ENCODE data around the gene ATP6V1G2. TPM values are rescaled to one million over a fixed set of nuclear protein-coding genes. Genes with fewer than 3 reads are reported as not detected.

Gene ATP6V1G2
- total RNA-seq, 1 donor, result 1.1 TPM

GRCh38 chr6:31576897-31577578 is 30.6 kb upstream of the ATP6V1G2 start:
- no peak for DNase-seq (ENCODE audit: low read depth in 2 of 3, low spot score in 2 of 3)

GRCh38 chr6:31575952-31576685 is 29.7 kb upstream of the ATP6V1G2 start:
- DNase-seq (ENCODE audit: low read depth in 2 of 3, low spot score in 2 of 3), result no peak

- DNase-seq (ENCODE audit: low read depth in 2 of 3, low spot score in 2 of 3), result peak in 1 of 3 donors; percentile 30
These were observed 29.0 kb upstream of the ATP6V1G2 start, which contains the start of gene TNF for GRCh38 chr6:31575335-31575901. TNF (plus strand) TSS chr6:31575565; CDS start chr6:31575742, 177 bp downstream.

GRCh38 chr6:31574106-31575061 is 28.0 kb upstream of the ATP6V1G2 start:
- DNase-seq (ENCODE audit: low read depth in 2 of 3, low spot score in 2 of 3), result no peak

- DNase-seq (ENCODE audit: low read depth in 2 of 3, low spot score in 2 of 3), result no peak
These were observed 27.1 kb upstream of the ATP6V1G2 start for GRCh38 chr6:31573239-31574105.

GRCh38 chr6:31572041-31572911 is 25.9 kb upstream of the ATP6V1G2 start, which contains the start of gene LTA:
LTA (plus strand) TSS chr6:31572289; CDS start chr6:31572743, 454 bp downstream.
- no peak for DNase-seq (ENCODE audit: low read depth in 2 of 3, low spot score in 2 of 3)

GRCh38 chr6:31569861-31570536 is 23.6 kb upstream of the ATP6V1G2 start:
- no peak for DNase-seq (ENCODE audit: low read depth in 2 of 3, low spot score in 2 of 3)

GRCh38 chr6:31568537-31568961 is 22.1 kb upstream of the ATP6V1G2 start:
- DNase-seq (ENCODE audit: low read depth in 2 of 3, low spot score in 2 of 3), result peak in 1 of 3 donors; percentile 34

GRCh38 chr6:31567531-31568370 is 21.3 kb upstream of the ATP6V1G2 start:
- no peak for DNase-seq (ENCODE audit: low read depth in 2 of 3, low spot score in 2 of 3)

- DNase-seq (ENCODE audit: low read depth in 2 of 3, low spot score in 2 of 3), result no peak
These were observed 14.3 kb upstream of the ATP6V1G2 start for GRCh38 chr6:31560697-31561058.

GRCh38 chr6:31559958-31560696 is 13.7 kb upstream of the ATP6V1G2 start:
- DNase-seq (ENCODE audit: low read depth in 2 of 3, low spot score in 2 of 3), result peak in 2 of 3 donors; percentile 77 to 79

GRCh38 chr6:31559606-31559957 is 13.2 kb upstream of the ATP6V1G2 start:
- DNase-seq (ENCODE audit: low read depth in 2 of 3, low spot score in 2 of 3), result no peak

GRCh38 chr6:31558631-31559500 is 12.5 kb upstream of the ATP6V1G2 start:
- DNase-seq (ENCODE audit: low read depth in 2 of 3, low spot score in 2 of 3), result peak in 2 of 3 donors; percentile 90 to 94

GRCh38 chr6:31558318-31558625 is 11.9 kb upstream of the ATP6V1G2 start:
- no peak for DNase-seq (ENCODE audit: low read depth in 2 of 3, low spot score in 2 of 3)

GRCh38 chr6:31557443-31558317 is 11.3 kb upstream of the ATP6V1G2 start:
- no peak for DNase-seq (ENCODE audit: low read depth in 2 of 3, low spot score in 2 of 3)
